H1 (cell line): ENCODE data around the gene UBE2E1. TPM values are rescaled to one million over a fixed set of nuclear protein-coding genes. Genes with fewer than 3 reads are reported as not detected.

Experiments
- CTCF ChIA-PET: fragments of 300-600 bp; sonication (Branson Sonifier 250); formaldehyde crosslinking; loops from one replicate; lab custom pipeline; 2021; ENCODE audit not compliant: partially characterized antibody; lab: Charles Lee
- POLR2A ChIA-PET: fragments of 300-600 bp; sonication (Branson Sonifier 250); formaldehyde crosslinking; loops from one replicate; lab custom pipeline; 2021; ENCODE audit warnings: inconsistent platforms; ENCODE audit not compliant: partially characterized antibody; lab: Charles Lee
- DNase-seq, 2 experiments: peaks; one replicate each; pipeline versions ENCODE4 v3.0.0 to v3.0.0-alpha.2; 2010 to 2022; ENCODE audit warnings: low spot score in 2 of 2, low read depth in 1 of 2, mixed read lengths in 1 of 2
- FAIRE-seq: peaks from 2 replicates; lab custom pipeline; 2011; peaks lifted over from hg19 to GRCh38; lab: Jason Lieb, UNC
- H2AFZ ChIP-seq: 2 replicates; pipeline ENCODE4 v1.8.1; 2012; ENCODE audit warnings: low read length, inconsistent platforms
- H2AK5ac ChIP-seq: 2 replicates; pipeline ENCODE4 v1.6.1; 2013; ENCODE audit warnings: low read depth, low read length
- H2BK120ac ChIP-seq: replicated peaks from 2 replicates; pipeline ENCODE3; 2013; ENCODE audit warnings: low read depth, low read length, inconsistent platforms
- H2BK12ac ChIP-seq: 2 replicates; pipeline ENCODE4 v1.6.1; 2013; ENCODE audit warnings: low read depth, low read length
- H2BK15ac ChIP-seq: 2 replicates; pipeline ENCODE4 v1.6.1; 2013; ENCODE audit warnings: low read length
- H2BK20ac ChIP-seq: 2 replicates; pipeline ENCODE4 v1.6.1; 2013; ENCODE audit warnings: low read length
- H2BK5ac ChIP-seq: 2 replicates; pipeline ENCODE4 v1.6.1; 2013; ENCODE audit warnings: low read depth, low read length
- H3K14ac ChIP-seq: 2 replicates; pipeline ENCODE4 v1.6.1; 2013; ENCODE audit warnings: inconsistent platforms; ENCODE audit not compliant: insufficient read length
- H3K18ac ChIP-seq: 2 replicates; pipeline ENCODE4 v1.6.1; 2013; ENCODE audit warnings: low read length; ENCODE audit errors: extremely low read depth
- H3K23ac ChIP-seq: 2 replicates; pipeline ENCODE4 v1.6.1; 2013; ENCODE audit warnings: inconsistent platforms; ENCODE audit not compliant: insufficient read length
- H3K23me2 ChIP-seq: 2 replicates; pipeline ENCODE4 v1.6.1; 2013; ENCODE audit warnings: low read depth, low read length
- H3K27ac ChIP-seq: 2 replicates; pipeline ENCODE4 v1.6.1; 2011; ENCODE audit warnings: low read depth, low read length, inconsistent platforms
- H3K27me3 ChIP-seq, 4 experiments: replicated peaks in 1 of 4; 1 replicate in 1 of 4; 2 replicates in 3 of 4; pipeline versions ENCODE4 v1.6.1 to v1.8.1; 2011 to 2013; ENCODE audit warnings: low read length in 3 of 4, mild to moderate bottlenecking in 3 of 4, inconsistent platforms in 2 of 4, mixed read lengths in 2 of 4, moderate library complexity in 1 of 4; ENCODE audit not compliant: control insufficient read depth in 3 of 4, insufficient read depth in 3 of 4; ENCODE audit errors: extremely low read depth in 1 of 4
- H3K36me3 ChIP-seq, 4 experiments: 2 replicates each; pipeline versions ENCODE4 v1.6.1 to v1.8.1; 2011 to 2013; ENCODE audit warnings: mild to moderate bottlenecking in 4 of 4, low read length in 3 of 4, moderate library complexity in 2 of 4, control low read depth in 1 of 4, inconsistent platforms in 1 of 4; ENCODE audit not compliant: insufficient read depth in 4 of 4, control insufficient read depth in 2 of 4
- H3K4ac ChIP-seq: replicated peaks from 2 replicates; pipeline ENCODE3; 2013; ENCODE audit warnings: low read length, low read depth, mixed read lengths, inconsistent platforms; ENCODE audit not compliant: insufficient read length
- H3K4me1 ChIP-seq, 4 experiments: replicated peaks in 1 of 4; 1 replicate in 1 of 4; 2 replicates in 3 of 4; pipeline versions ENCODE4 v1.6.1 to v1.8.1; 2011 to 2013; ENCODE audit warnings: low read length in 3 of 4, inconsistent platforms in 2 of 4, mixed read lengths in 1 of 4; ENCODE audit not compliant: insufficient read depth in 4 of 4, control insufficient read depth in 3 of 4
- H3K4me2 ChIP-seq, 2 experiments: 2 replicates each; pipeline versions ENCODE4 v1.6.1 to v1.8.1; 2011 to 2013; ENCODE audit warnings: low read depth in 2 of 2, low read length in 2 of 2, control low read depth in 1 of 2, inconsistent platforms in 1 of 2, mild to moderate bottlenecking in 1 of 2; ENCODE audit not compliant: insufficient read depth in 1 of 2
- H3K4me3 ChIP-seq, 4 experiments: fragments of 200-600, 300-600 bp in 1 of 4; sonication (generic), shearing (Covaris generic), sonication (Bioruptor Twin) in 1 of 4; 2 replicates each; pipeline versions ENCODE4 v1.5.1 to v1.8.1; 2011 to 2016; ENCODE audit warnings: low read length in 4 of 4, low read depth in 3 of 4, control low read depth in 2 of 4, inconsistent platforms in 2 of 4, mild to moderate bottlenecking in 2 of 4, mixed read lengths in 1 of 4, moderate library complexity in 1 of 4; ENCODE audit not compliant: insufficient read depth in 2 of 4; ENCODE audit errors: extremely low read depth in 1 of 4
- H3K56ac ChIP-seq: replicated peaks from 2 replicates; pipeline ENCODE3; 2013; ENCODE audit warnings: low read depth, mild to moderate bottlenecking, mixed read lengths, low read length, inconsistent platforms; ENCODE audit not compliant: insufficient read length
- H3K79me1 ChIP-seq: 2 replicates; pipeline ENCODE4 v1.6.1; 2013; ENCODE audit warnings: low read depth, low read length, control low read depth
- H3K79me2 ChIP-seq, 2 experiments: 2 replicates each; pipeline versions ENCODE4 v1.6.1 to v1.8.1; 2012 to 2013; ENCODE audit warnings: low read length in 2 of 2, mild to moderate bottlenecking in 2 of 2, inconsistent platforms in 1 of 2; ENCODE audit not compliant: insufficient read depth in 2 of 2, control insufficient read depth in 1 of 2
- H3K9ac ChIP-seq, 4 experiments: replicated peaks in 1 of 4; 1 replicate in 1 of 4; 2 replicates in 3 of 4; pipeline versions ENCODE4 v1.6.1 to v1.8.1; 2011 to 2013; ENCODE audit warnings: low read depth in 3 of 4, low read length in 3 of 4, control low read depth in 2 of 4, mild to moderate bottlenecking in 2 of 4, moderate library complexity in 2 of 4, inconsistent platforms in 1 of 4; ENCODE audit errors: extremely low read depth in 1 of 4
- H3K9me3 ChIP-seq, 2 experiments: 2 replicates each; pipeline versions ENCODE4 v1.6.1 to v1.8.1; 2012 to 2013; ENCODE audit warnings: mild to moderate bottlenecking in 2 of 2, moderate library complexity in 2 of 2, control low read depth in 1 of 2, inconsistent platforms in 1 of 2, low read depth in 1 of 2, low read length in 1 of 2, mixed read lengths in 1 of 2; ENCODE audit not compliant: insufficient read depth in 2 of 2
- H4K20me1 ChIP-seq, 2 experiments: replicated peaks in 1 of 2; 2 replicates each; pipeline versions ENCODE3 to v1.8.1; 2011 to 2013; ENCODE audit warnings: inconsistent platforms in 2 of 2, low read length in 2 of 2, mild to moderate bottlenecking in 1 of 2; ENCODE audit not compliant: insufficient read depth in 2 of 2, control insufficient read depth in 1 of 2
- H4K5ac ChIP-seq: 2 replicates; pipeline ENCODE4 v1.6.1; 2013; ENCODE audit warnings: low read length, low read depth, mixed read lengths, inconsistent platforms; ENCODE audit not compliant: insufficient read length
- H4K8ac ChIP-seq: 2 replicates; pipeline ENCODE4 v1.8.0; 2013; ENCODE audit warnings: mild to moderate bottlenecking, moderate library complexity, low read length, inconsistent platforms; ENCODE audit not compliant: insufficient read depth; ENCODE audit errors: extremely low read depth
- H4K91ac ChIP-seq: replicated peaks from 2 replicates; pipeline ENCODE3; 2013; ENCODE audit warnings: low read length, mixed read lengths, inconsistent platforms; ENCODE audit not compliant: insufficient read length
- BCL11A ChIP-seq, 2 experiments: IDR thresholded peaks; one replicate each; pipeline ENCODE4 v1.6.1; 2011; ENCODE audit warnings: low read depth in 2 of 2, low read length in 2 of 2, mild to moderate bottlenecking in 2 of 2
- RAD21 ChIP-seq, 2 experiments: IDR thresholded peaks in 1 of 2; conservative IDR thresholded peaks in 1 of 2; 2 replicates each; pipeline ENCODE4 v1.6.1; 2011; ENCODE audit warnings: low read depth in 2 of 2, low read length in 2 of 2, improper control_type of control experiment in 1 of 2, inconsistent platforms in 1 of 2, mild to moderate bottlenecking in 1 of 2, moderate library complexity in 1 of 2
- RXRA ChIP-seq: IDR thresholded peaks from 2 replicates; pipeline ENCODE4 v1.6.1; 2011; ENCODE audit warnings: low read depth, mild to moderate bottlenecking, low read length, moderate library complexity; ENCODE audit not compliant: insufficient read depth
- TAF1 ChIP-seq: IDR thresholded peaks from 2 replicates; pipeline ENCODE4 v1.6.1; 2011; ENCODE audit warnings: mild to moderate bottlenecking, low read depth, low read length
- WGBS, 2 experiments: shearing (Covaris generic) in 1 of 2; methylation state at CpG; one replicate each; pipeline versions ENCODE4 v1.1.6 to v1.1.7; 2013 to 2015; ENCODE audit warnings: low lambda C conversion rate in 2 of 2, mixed read lengths in 2 of 2, inconsistent platforms in 1 of 2, low coverage in 1 of 2, missing lambda C conversion rate in 1 of 2; ENCODE audit not compliant: insufficient replicate concordance in 2 of 2, insufficient coverage in 1 of 2, insufficient read length in 1 of 2; ENCODE audit errors: extremely low coverage in 1 of 2, missing lambda C conversion rate in 1 of 2; 5-methylcytosine and 5-hydroxymethylcytosine counted together
- polyA plus RNA-seq, 7 experiments: library from polyadenylated mRNA; depleted of rRNA in 3 of 7; stranded (reverse) in 5 of 7; unstranded in 2 of 7; fragments of >200 nt in 5 of 7; fragments of 200-250 nt in 2 of 7; gene quantifications; 1 replicate in 5 of 7; 2 replicates in 1 of 7; 4 replicates in 1 of 7; pipeline versions ENCODE4 v1.2.1 to v1.2.3, GENCODE V29; 2011 to 2013; ENCODE audit warnings: missing spikeins in 2 of 7, mixed read lengths in 2 of 7
- total RNA-seq: library from RNA; stranded (reverse); fragmentation: NEBNext Ultra II Directional; extraction: Animal tissue kit (Norgen Biotek cat#: 25700); gene quantifications from 2 replicates; pipeline ENCODE4 v1.2.1, GENCODE V29; 2021
- TF ChIP-seq, protein P1 (sequence below), 3 experiments: IDR thresholded peaks; 1 replicate in 2 of 3; 2 replicates in 1 of 3; pipeline versions ENCODE4 v1.5.1 to v1.6.1; 2011; ENCODE audit warnings: low read length in 3 of 3, mild to moderate bottlenecking in 3 of 3, inconsistent platforms in 2 of 3, low read depth in 1 of 3, moderate library complexity in 1 of 3; ENCODE audit not compliant: insufficient read depth in 1 of 3; ENCODE audit errors: control extremely low read depth in 1 of 3

The UBE2E1 gene
- total and polyA plus RNA-seq, 2 of the 8 experiments (the other 6 are each of a cell fraction or from before 2014, with no cell fraction given): 109 to 141 TPM

DNA sequence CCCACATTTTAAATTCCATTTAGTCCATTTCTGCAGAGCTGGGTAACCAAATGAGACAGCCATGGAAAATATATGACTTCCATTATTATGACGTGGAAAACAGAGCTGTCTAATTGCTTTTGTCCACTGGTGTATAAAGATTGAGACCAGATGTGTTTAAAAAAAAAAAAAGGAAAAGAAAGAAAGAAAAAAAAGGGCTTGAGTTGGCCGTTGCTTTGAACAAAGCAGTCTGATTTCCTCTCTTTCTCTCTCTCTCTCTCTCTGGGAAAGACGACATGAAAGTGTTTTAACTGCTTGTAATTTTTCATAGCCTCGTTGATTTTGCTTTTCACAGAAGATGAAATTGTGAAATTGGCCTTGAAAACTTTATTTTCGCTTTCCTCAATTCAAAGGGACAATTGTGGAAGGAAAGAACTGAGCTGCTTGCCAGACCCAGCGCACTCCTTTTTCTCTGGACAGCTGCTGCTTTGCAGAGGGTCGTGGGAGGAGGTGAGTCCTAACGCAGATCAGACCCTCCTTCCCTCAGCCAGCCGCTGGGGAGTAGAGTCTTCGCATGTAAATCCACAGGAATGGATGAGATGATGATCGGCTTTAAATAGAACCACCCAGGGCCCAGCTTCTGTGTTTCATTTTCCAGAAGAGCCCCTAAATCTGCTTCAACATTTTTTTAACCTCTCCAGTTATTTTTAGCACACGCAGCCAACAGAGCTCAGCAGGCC is 42.8 kb upstream of the UBE2E1 start:
- H2BK5ac ChIP-seq: no peak overlapping the region
- WGBS, 2 experiments: 62% methylated on average over 11 of the region's 12 CpGs; no CpG with 5 or more reads in 1 of the 2 experiments
- H3K4me1 ChIP-seq: peaks cover 6 to 28% (median 18%) of the 10 kb centered on the region in 4 experiments; a peak in 6 of 7 replicates
- H3K9me3 ChIP-seq: no peaks in the 10 kb centered on the region
- H3K79me2 ChIP-seq: no peaks in the 10 kb centered on the region
- H3K36me3 ChIP-seq: no peaks in the 10 kb centered on the region
- ChIA-PET CTCF (interaction anchor here (0.9 to 3.0 kb wide), 9 partner anchors 8 to 126 kb away, joined by 3 to 21 read pairs (median 3); no protein-coding TSS in a partner anchor), POLR2A (interaction anchor here (1.4 kb wide), 2 partner anchors 29 to 45 kb away, joined by 4 to 5 read pairs; no protein-coding TSS in a partner anchor)
- DNase-seq: no peak
- H3K4ac ChIP-seq: no peak overlapping the region
- no peak overlapping the region for H3K27ac ChIP-seq
- H2BK120ac ChIP-seq: no peak overlapping the region
- no peak overlapping the region for H2BK20ac ChIP-seq
- no peak overlapping the region for H4K5ac ChIP-seq
- H3K56ac ChIP-seq: no peak overlapping the region
- TF ChIP-seq BCL11A (IDR thresholded peaks at IDR 0.05; ENCODE audit: low read depth in 2 of 2, low read length in 2 of 2) (no peak), RAD21 (IDR thresholded peaks at IDR 0.05 in 1 of 2, conservative IDR thresholded peaks at IDR 0.05 in 1 of 2; ENCODE audit: low read depth in 2 of 2, low read length in 2 of 2) (no peak), RXRA (no peak), TAF1 (no peak)
- TF ChIP-seq, protein P1, sequence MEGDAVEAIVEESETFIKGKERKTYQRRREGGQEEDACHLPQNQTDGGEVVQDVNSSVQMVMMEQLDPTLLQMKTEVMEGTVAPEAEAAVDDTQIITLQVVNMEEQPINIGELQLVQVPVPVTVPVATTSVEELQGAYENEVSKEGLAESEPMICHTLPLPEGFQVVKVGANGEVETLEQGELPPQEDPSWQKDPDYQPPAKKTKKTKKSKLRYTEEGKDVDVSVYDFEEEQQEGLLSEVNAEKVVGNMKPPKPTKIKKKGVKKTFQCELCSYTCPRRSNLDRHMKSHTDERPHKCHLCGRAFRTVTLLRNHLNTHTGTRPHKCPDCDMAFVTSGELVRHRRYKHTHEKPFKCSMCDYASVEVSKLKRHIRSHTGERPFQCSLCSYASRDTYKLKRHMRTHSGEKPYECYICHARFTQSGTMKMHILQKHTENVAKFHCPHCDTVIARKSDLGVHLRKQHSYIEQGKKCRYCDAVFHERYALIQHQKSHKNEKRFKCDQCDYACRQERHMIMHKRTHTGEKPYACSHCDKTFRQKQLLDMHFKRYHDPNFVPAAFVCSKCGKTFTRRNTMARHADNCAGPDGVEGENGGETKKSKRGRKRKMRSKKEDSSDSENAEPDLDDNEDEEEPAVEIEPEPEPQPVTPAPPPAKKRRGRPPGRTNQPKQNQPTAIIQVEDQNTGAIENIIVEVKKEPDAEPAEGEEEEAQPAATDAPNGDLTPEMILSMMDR (IDR thresholded peaks at IDR 0.05; ENCODE audit: control extremely low read depth in 1 of 3, insufficient read depth in 1 of 3, low read depth in 1 of 3, low read length in 3 of 3): no peak
- H3K79me1 ChIP-seq: no peaks in the 10 kb centered on the region
- H3K4me2 ChIP-seq: no peak overlapping the region
- H4K20me1 ChIP-seq: no peaks in the 10 kb centered on the region
- FAIRE-seq: no peak
- no peaks in the 10 kb centered on the region; a peak in 1 of 7 replicates for H3K27me3 ChIP-seq
- H2AK5ac ChIP-seq: no peak overlapping the region
- no peak overlapping the region for H2BK15ac ChIP-seq
- H2BK12ac ChIP-seq: no peak overlapping the region
- H3K4me3 ChIP-seq: no peak overlapping the region
- no peak overlapping the region for H4K8ac ChIP-seq
- no peak overlapping the region for H3K18ac ChIP-seq
- H3K23me2 ChIP-seq: no peaks in the 10 kb centered on the region
- no peak overlapping the region for H3K9ac ChIP-seq
- no peak overlapping the region for H4K91ac ChIP-seq
- peak overlapping the region; percentile 78; the same call in 1 of the 2 replicates for H2AFZ ChIP-seq
- no peak overlapping the region for H3K23ac ChIP-seq
- no peak overlapping the region for H3K14ac ChIP-seq
